Immature natural killer cell (primary cell): ENCODE measurements around the gene TPSB2. TPM values are rescaled to one million over a fixed set of nuclear protein-coding genes. Genes with fewer than 3 reads are reported as not detected.
"Not testable (repeated sequence)": the region's sequence is repeated elsewhere in the genome, so short reads cannot be mapped to it uniquely, and the experiment has no call there.

Experiments
- DNase-seq, 3 donors: peaks; one replicate each; pipeline ENCODE4 v3.0.0; 2022; ENCODE audit warnings: mixed read lengths in 1 of 3
- H3K27ac Mint-ChIP-seq, 6 donors: one replicate each; pipeline ENCODE4 v1.8.0; 2020; ENCODE audit warnings: mixed read lengths in 6 of 6, mild to moderate bottlenecking in 5 of 6, inconsistent platforms in 4 of 6, moderate library complexity in 3 of 6
- H3K27me3 Mint-ChIP-seq, 3 donors: one replicate each; pipeline ENCODE4 v1.8.0; 2020 to 2021; ENCODE audit warnings: low read depth in 3 of 3, mild to moderate bottlenecking in 3 of 3, mixed read lengths in 3 of 3, moderate library complexity in 3 of 3, inconsistent platforms in 1 of 3
- H3K36me3 Mint-ChIP-seq, 3 donors: one replicate each; pipeline ENCODE4 v1.8.0; 2020; ENCODE audit warnings: mixed read lengths in 3 of 3, inconsistent platforms in 2 of 3, mild to moderate bottlenecking in 2 of 3
- H3K4me1 Mint-ChIP-seq, 2 donors: one replicate each; pipeline ENCODE4 v1.8.0; 2020; ENCODE audit warnings: inconsistent platforms in 2 of 2, mild to moderate bottlenecking in 2 of 2, mixed read lengths in 2 of 2, moderate library complexity in 1 of 2
- H3K4me3 Mint-ChIP-seq, 5 donors: one replicate each; pipeline ENCODE4 v1.8.0; 2020; ENCODE audit warnings: mild to moderate bottlenecking in 5 of 5, mixed read lengths in 5 of 5, inconsistent platforms in 3 of 5, moderate library complexity in 3 of 5
- H3K9me3 Mint-ChIP-seq, 6 donors: one replicate each; pipeline ENCODE4 v1.8.0; 2020; ENCODE audit warnings: mild to moderate bottlenecking in 6 of 6, mixed read lengths in 6 of 6, inconsistent platforms in 4 of 6, moderate library complexity in 3 of 6
- polyA plus RNA-seq, 3 donors: library from polyadenylated mRNA; unstranded; fragments of 300-500 nt; fragmentation: Illumina TruSeq; gene quantifications; one replicate each; pipeline ENCODE4 v1.2.3, GENCODE V29; 2021

Gene TPSB2
- polyA plus RNA-seq, 3 donors from 2014 or later, result not detected

- Mint-ChIP-seq H3K9me3 (no peaks in the 10 kb centered on the region), H3K4me3 (no peak overlapping the region), H3K27me3 (peaks cover 1 to 6% (median 3%) of the 10 kb centered on the region in 3 donors), H3K36me3 (no peaks in the 10 kb centered on the region), H3K27ac (no peak overlapping the region), H3K4me1 (peaks cover 0 to 2% of the 10 kb centered on the region in 2 donors)
- DNase-seq, result no peak
Observed at GRCh38 chr16:1201444-1201843, 28.5 kb downstream of the TPSB2 start.

GRCh38 chr16:1200014-1200627 lies 29.9 kb downstream of the TPSB2 start:
- H3K27ac Mint-ChIP-seq, result peak overlapping the region in 1 of 6 donors; percentile 77
- DNase-seq, result no peak
- H3K9me3 Mint-ChIP-seq, result no peaks in the 10 kb centered on the region
- H3K4me1 Mint-ChIP-seq, result peaks cover 0 to 2% of the 10 kb centered on the region in 2 donors
- no peaks in the 10 kb centered on the region for H3K36me3 Mint-ChIP-seq
- H3K27me3 Mint-ChIP-seq, result peaks cover 1 to 7% (median 5%) of the 10 kb centered on the region in 3 donors
- no peak overlapping the region for H3K4me3 Mint-ChIP-seq

- Mint-ChIP-seq H3K4me3 (no peak overlapping the region), H3K9me3 (no peaks in the 10 kb centered on the region), H3K27ac (peak overlapping the region in 1 of 6 donors; percentile 77), H3K36me3 (no peaks in the 10 kb centered on the region), H3K4me1 (peaks cover 0 to 2% of the 10 kb centered on the region in 2 donors), H3K27me3 (peaks cover 1 to 7% (median 5%) of the 10 kb centered on the region in 3 donors)
- no peak for DNase-seq
Observed at GRCh38 chr16:1199347-1200013, 30.5 kb downstream of the TPSB2 start.

- not testable (repeated sequence) for H3K27ac Mint-ChIP-seq, H3K9me3 Mint-ChIP-seq, H3K36me3 Mint-ChIP-seq, H3K4me3 Mint-ChIP-seq, DNase-seq, H3K4me1 Mint-ChIP-seq, H3K27me3 Mint-ChIP-seq
Observed at GRCh38 chr16:1198671-1199346, 31.2 kb downstream of the TPSB2 start.

GRCh38 chr16:1198194-1198593 lies 31.8 kb downstream of the TPSB2 start:
- no peak overlapping the region for H3K27ac Mint-ChIP-seq
- H3K9me3 Mint-ChIP-seq, result no peaks in the 10 kb centered on the region
- H3K4me3 Mint-ChIP-seq, result no peak overlapping the region
- peaks cover 1 to 7% (median 5%) of the 10 kb centered on the region in 3 donors for H3K27me3 Mint-ChIP-seq
- no peaks in the 10 kb centered on the region for H3K36me3 Mint-ChIP-seq
- H3K4me1 Mint-ChIP-seq, result peaks cover 0 to 2% of the 10 kb centered on the region in 2 donors
- DNase-seq, result no peak

GRCh38 chr16:1197237-1197866 lies 32.6 kb downstream of the TPSB2 start:
- no peaks in the 10 kb centered on the region for H3K9me3 Mint-ChIP-seq
- H3K36me3 Mint-ChIP-seq, result no peaks in the 10 kb centered on the region
- DNase-seq, result no peak
- no peak overlapping the region for H3K4me3 Mint-ChIP-seq
- H3K4me1 Mint-ChIP-seq, result peaks cover 0 to 2% of the 10 kb centered on the region in 2 donors
- no peak overlapping the region for H3K27ac Mint-ChIP-seq
- peaks cover 4 to 7% (median 5%) of the 10 kb centered on the region in 3 donors for H3K27me3 Mint-ChIP-seq

GRCh38 chr16:1196494-1196893 lies 33.5 kb downstream of the TPSB2 start:
- no peak for DNase-seq
- Mint-ChIP-seq H3K36me3 (no peaks in the 10 kb centered on the region), H3K4me3 (no peak overlapping the region), H3K27me3 (peaks cover 4 to 7% (median 5%) of the 10 kb centered on the region in 3 donors), H3K9me3 (no peaks in the 10 kb centered on the region), H3K27ac (no peak overlapping the region), H3K4me1 (peaks cover 0 to 2% of the 10 kb centered on the region in 2 donors)

- H3K27me3 Mint-ChIP-seq, result peaks cover 4 to 7% (median 5%) of the 10 kb centered on the region in 3 donors
- DNase-seq, result no peak
- no peak overlapping the region for H3K4me3 Mint-ChIP-seq
- no peak overlapping the region for H3K27ac Mint-ChIP-seq
- H3K4me1 Mint-ChIP-seq, result peaks cover 0 to 2% of the 10 kb centered on the region in 2 donors
- no peaks in the 10 kb centered on the region for H3K9me3 Mint-ChIP-seq
- H3K36me3 Mint-ChIP-seq, result no peaks in the 10 kb centered on the region
Observed at GRCh38 chr16:1195393-1195666, 34.7 kb downstream of the TPSB2 start.

- Mint-ChIP-seq H3K27ac (no peak overlapping the region), H3K27me3 (peaks cover 2 to 7% (median 3%) of the 10 kb centered on the region in 3 donors), H3K4me3 (no peak overlapping the region), H3K36me3 (no peaks in the 10 kb centered on the region), H3K4me1 (peaks cover 0 to under 1% of the 10 kb centered on the region in 2 donors), H3K9me3 (no peaks in the 10 kb centered on the region)
- no peak for DNase-seq
Observed at GRCh38 chr16:1194665-1195392, 35.2 kb downstream of the TPSB2 start.

- H3K9me3 Mint-ChIP-seq, result no peaks in the 10 kb centered on the region
- peaks cover 2 to 5% (median 3%) of the 10 kb centered on the region in 3 donors for H3K27me3 Mint-ChIP-seq
- H3K4me3 Mint-ChIP-seq, result no peak overlapping the region
- no peaks in the 10 kb centered on the region for H3K36me3 Mint-ChIP-seq
- DNase-seq, result no peak
- no peaks in the 10 kb centered on the region for H3K4me1 Mint-ChIP-seq
- H3K27ac Mint-ChIP-seq, result no peak overlapping the region
Observed at GRCh38 chr16:1193825-1194581, 36.0 kb downstream of the TPSB2 start.

- H3K36me3 Mint-ChIP-seq, result no peaks in the 10 kb centered on the region
- peaks cover 2 to 5% (median 3%) of the 10 kb centered on the region in 3 donors for H3K27me3 Mint-ChIP-seq
- no peaks in the 10 kb centered on the region for H3K4me1 Mint-ChIP-seq
- H3K27ac Mint-ChIP-seq, result no peak overlapping the region
- H3K9me3 Mint-ChIP-seq, result no peaks in the 10 kb centered on the region
- DNase-seq, result no peak
- no peak overlapping the region for H3K4me3 Mint-ChIP-seq
Observed at GRCh38 chr16:1193143-1193824, 36.7 kb downstream of the TPSB2 start.

GRCh38 chr16:1192384-1193073 lies 37.5 kb downstream of the TPSB2 start:
- Mint-ChIP-seq H3K27ac (no peak overlapping the region), H3K36me3 (no peaks in the 10 kb centered on the region), H3K4me1 (no peaks in the 10 kb centered on the region), H3K9me3 (no peaks in the 10 kb centered on the region), H3K4me3 (no peak overlapping the region), H3K27me3 (peaks cover 3 to 8% (median 3%) of the 10 kb centered on the region in 3 donors)
- DNase-seq, result no peak
